ENCODE measurements around the gene DNM1. TPM values are rescaled to one million over a fixed set of nuclear protein-coding genes. Genes with fewer than 3 reads are reported as not detected.
A peak's percentile ranks its signal among the peaks of the same experiment; 100 is the strongest.

DNM1 gene
- total RNA-seq, 1 donor = 3.6 TPM

- no peak overlapping the region for H3K4me2 ChIP-seq (ENCODE audit: insufficient read depth, low read length)
- peaks cover 19% of the 10 kb centered on the region for H3K79me2 ChIP-seq (ENCODE audit: insufficient read depth, low read length)
- H3K4me3 ChIP-seq (ENCODE audit: insufficient read depth, low read length) = no peak overlapping the region
- peaks cover 33% of the 10 kb centered on the region for H4K20me1 ChIP-seq (ENCODE audit: insufficient read depth, low read length)
- TF ChIP-seq CTCF (IDR thresholded peaks at IDR 0.05; ENCODE audit: extremely low read depth, low read depth, low read length) = no peak
- no peak overlapping the region for H3K27ac ChIP-seq (ENCODE audit: low read depth, low read length)
- H3K4me1 ChIP-seq (ENCODE audit: insufficient read depth, low read length) = peaks cover 27% of the 10 kb centered on the region
- no peaks in the 10 kb centered on the region for H3K9me3 ChIP-seq (ENCODE audit: low read depth, low read length)
- H3K27me3 ChIP-seq (ENCODE audit: insufficient read depth, low read length) = no peaks in the 10 kb centered on the region
- peak; percentile 86 for DNase-seq (ENCODE audit: insufficient read length, low spot score, missing footprints)
- H3K36me3 ChIP-seq (ENCODE audit: insufficient read depth, low read length) = peaks cover 45% of the 10 kb centered on the region
- no peak overlapping the region for H2AFZ ChIP-seq (ENCODE audit: low read length)
These were observed 38.8 kb upstream of the DNM1 start for GRCh38 chr9:128164307-128164885.

GRCh38 chr9:128166169-128166568 lies 37.0 kb upstream of the DNM1 start:
- Histone ChIP-seq H2AFZ (ENCODE audit: low read length) (no peak overlapping the region), H3K9me3 (ENCODE audit: low read depth, low read length) (no peaks in the 10 kb centered on the region), H3K27ac (ENCODE audit: low read depth, low read length) (no peak overlapping the region), H4K20me1 (ENCODE audit: insufficient read depth, low read length) (peaks cover 26% of the 10 kb centered on the region), H3K4me2 (ENCODE audit: insufficient read depth, low read length) (no peak overlapping the region), H3K27me3 (ENCODE audit: insufficient read depth, low read length) (no peaks in the 10 kb centered on the region), H3K36me3 (ENCODE audit: insufficient read depth, low read length) (peaks cover 59% of the 10 kb centered on the region), H3K4me3 (ENCODE audit: insufficient read depth, low read length) (no peak overlapping the region), H3K79me2 (ENCODE audit: insufficient read depth, low read length) (peaks cover 15% of the 10 kb centered on the region), H3K4me1 (ENCODE audit: insufficient read depth, low read length) (peaks cover 22% of the 10 kb centered on the region)
- TF ChIP-seq CTCF (IDR thresholded peaks at IDR 0.05; ENCODE audit: extremely low read depth, low read depth, low read length) = no peak
- DNase-seq (ENCODE audit: insufficient read length, low spot score, missing footprints) = peak; percentile 19

- DNase-seq (ENCODE audit: insufficient read length, low spot score, missing footprints) = peak; percentile 36
- no peak for TF ChIP-seq CTCF (IDR thresholded peaks at IDR 0.05; ENCODE audit: extremely low read depth, low read depth, low read length)
- Histone ChIP-seq H3K27me3 (ENCODE audit: insufficient read depth, low read length) (no peaks in the 10 kb centered on the region), H3K36me3 (ENCODE audit: insufficient read depth, low read length) (peaks cover 58% of the 10 kb centered on the region), H3K27ac (ENCODE audit: low read depth, low read length) (no peak overlapping the region), H3K4me1 (ENCODE audit: insufficient read depth, low read length) (peaks cover 14% of the 10 kb centered on the region), H3K9me3 (ENCODE audit: low read depth, low read length) (no peaks in the 10 kb centered on the region), H2AFZ (ENCODE audit: low read length) (no peak overlapping the region), H4K20me1 (ENCODE audit: insufficient read depth, low read length) (peaks cover 18% of the 10 kb centered on the region), H3K4me3 (ENCODE audit: insufficient read depth, low read length) (no peak overlapping the region), H3K79me2 (ENCODE audit: insufficient read depth, low read length) (peaks cover 14% of the 10 kb centered on the region), H3K4me2 (ENCODE audit: insufficient read depth, low read length) (no peak overlapping the region)
These were observed 36.0 kb upstream of the DNM1 start for GRCh38 chr9:128167209-128167608.

- peak; percentile 69 for DNase-seq (ENCODE audit: insufficient read length, low spot score, missing footprints)
- Histone ChIP-seq H3K36me3 (ENCODE audit: insufficient read depth, low read length) (peaks cover 49% of the 10 kb centered on the region), H3K4me3 (ENCODE audit: insufficient read depth, low read length) (no peak overlapping the region), H2AFZ (ENCODE audit: low read length) (no peak overlapping the region), H3K79me2 (ENCODE audit: insufficient read depth, low read length) (peaks cover 5% of the 10 kb centered on the region), H4K20me1 (ENCODE audit: insufficient read depth, low read length) (peaks cover 7% of the 10 kb centered on the region), H3K27me3 (ENCODE audit: insufficient read depth, low read length) (no peaks in the 10 kb centered on the region), H3K9me3 (ENCODE audit: low read depth, low read length) (no peaks in the 10 kb centered on the region), H3K27ac (ENCODE audit: low read depth, low read length) (no peak overlapping the region), H3K4me1 (ENCODE audit: insufficient read depth, low read length) (peaks cover 8% of the 10 kb centered on the region), H3K4me2 (ENCODE audit: insufficient read depth, low read length) (no peak overlapping the region)
- TF ChIP-seq CTCF (IDR thresholded peaks at IDR 0.05; ENCODE audit: extremely low read depth, low read depth, low read length) = no peak
These were observed 34.4 kb upstream of the DNM1 start for GRCh38 chr9:128168731-128169308.
